GM20000 (cell line): Measurements from ENCODE around the gene DDX10.
"Not testable (repeated sequence)": the region's sequence is repeated elsewhere in the genome, so short reads cannot be mapped to it uniquely, and the experiment has no call there.

ENCODE experiments used
- DNase-seq: peaks from one replicate; pipeline ENCODE4 v3.0.0; 2012; ENCODE audit warnings: low spot score
- CTCF ChIP-seq: IDR thresholded peaks from 2 replicates; pipeline ENCODE4 v1.5.1; 2012; ENCODE audit warnings: mild to moderate bottlenecking, control low read depth; ENCODE audit errors: extremely low read depth, missing control alignments

Gene DDX10

GRCh38 chr11:108804511-108804910 lies 139.6 kb downstream of the DDX10 start:
- no peak for TF ChIP-seq CTCF
- DNase-seq, result no peak

- DNase-seq, result no peak
- no peak for TF ChIP-seq CTCF
These were observed 140.2 kb downstream of the DDX10 start for GRCh38 chr11:108805030-108805429.

GRCh38 chr11:108807262-108807661 lies 142.4 kb downstream of the DDX10 start:
- no peak for DNase-seq
- no peak for TF ChIP-seq CTCF

- DNase-seq, result no peak
- no peak for TF ChIP-seq CTCF
These were observed 148.2 kb downstream of the DDX10 start for GRCh38 chr11:108813086-108813485.

GRCh38 chr11:108817976-108818375 lies 153.1 kb downstream of the DDX10 start:
- no peak for DNase-seq
- TF ChIP-seq CTCF, result no peak

- DNase-seq, result no peak
- TF ChIP-seq CTCF, result no peak
These were observed 154.1 kb downstream of the DDX10 start for GRCh38 chr11:108818971-108819370.

- TF ChIP-seq CTCF, result no peak
- no peak for DNase-seq
These were observed 155.1 kb downstream of the DDX10 start for GRCh38 chr11:108819957-108820356.

- not testable (repeated sequence) for DNase-seq
These were observed 159.1 kb downstream of the DDX10 start for GRCh38 chr11:108823960-108824359.
